GM21825 (cell line): ENCODE results near the gene ZNF443.
A peak's percentile ranks its signal among the peaks of the same experiment; 100 is the strongest.
"Not testable (repeated sequence)": the region's sequence is repeated elsewhere in the genome, so short reads cannot be mapped to it uniquely, and the experiment has no call there.

Experiments used
- ATAC-seq: cut with Tn5 transposase; IDR thresholded peaks from one replicate; pipeline ENCODE4 v1.9.1; 2021; ENCODE audit warnings: mild to moderate bottlenecking, moderate library complexity; ENCODE audit not compliant: unreplicated experiment

The ZNF443 gene

GRCh38 chr19:12440541-12441316 is at the start of gene ZNF443:
ZNF443 (minus strand) TSS chr19:12441021; CDS start chr19:12440914, 107 bp downstream.
- peak; percentile 88 for ATAC-seq

GRCh38 chr19:12486265-12486783 is 45.5 kb upstream of the ZNF443 start:
- ATAC-seq, result not testable (repeated sequence)

- no peak for ATAC-seq
Observed at GRCh38 chr19:12485571-12485970, 44.8 kb upstream of the ZNF443 start.

GRCh38 chr19:12485052-12485416 is 44.2 kb upstream of the ZNF443 start:
- ATAC-seq, result peak; percentile 11

- peak; percentile 87 for ATAC-seq
Observed at GRCh38 chr19:12484371-12485051, 43.7 kb upstream of the ZNF443 start, which contains the start of gene ZNF709. ZNF709 (minus strand) TSS chr19:12484816; CDS start chr19:12484657, 159 bp downstream.

- ATAC-seq, result no peak
Observed at GRCh38 chr19:12484011-12484370, 43.2 kb upstream of the ZNF443 start.

- no peak for ATAC-seq
Observed at GRCh38 chr19:12482509-12482886, 41.7 kb upstream of the ZNF443 start.

- ATAC-seq, result no peak
Observed at GRCh38 chr19:12481781-12482508, 41.1 kb upstream of the ZNF443 start.

- no peak for ATAC-seq
Observed at GRCh38 chr19:12478234-12478941, 37.6 kb upstream of the ZNF443 start.

GRCh38 chr19:12467651-12468050 is 26.8 kb upstream of the ZNF443 start:
- not testable (repeated sequence) for ATAC-seq

- ATAC-seq, result no peak
Observed at GRCh38 chr19:12465211-12465610, 24.4 kb upstream of the ZNF443 start.

GRCh38 chr19:12464769-12465168 is 23.9 kb upstream of the ZNF443 start:
- ATAC-seq, result no peak

GRCh38 chr19:12464139-12464538 is 23.3 kb upstream of the ZNF443 start:
- ATAC-seq, result not testable (repeated sequence)

- ATAC-seq, result no peak
Observed at GRCh38 chr19:12453495-12453894, 12.7 kb upstream of the ZNF443 start.

- ATAC-seq, result no peak
Observed at GRCh38 chr19:12450844-12451243, 10.0 kb upstream of the ZNF443 start.

GRCh38 chr19:12448808-12449207 is 8.0 kb upstream of the ZNF443 start:
- ATAC-seq, result no peak

GRCh38 chr19:12439686-12440540 is 908 bp downstream of the ZNF443 start:
- ATAC-seq, result peak; percentile 37

- not testable (repeated sequence) for ATAC-seq
Observed at GRCh38 chr19:12430726-12431299, 10.0 kb downstream of the ZNF443 start.

- ATAC-seq, result no peak
Observed at GRCh38 chr19:12425888-12426274, 14.9 kb downstream of the ZNF443 start.
